ENCODE measurements around the gene GALNT8.

The GALNT8 gene, protein sequence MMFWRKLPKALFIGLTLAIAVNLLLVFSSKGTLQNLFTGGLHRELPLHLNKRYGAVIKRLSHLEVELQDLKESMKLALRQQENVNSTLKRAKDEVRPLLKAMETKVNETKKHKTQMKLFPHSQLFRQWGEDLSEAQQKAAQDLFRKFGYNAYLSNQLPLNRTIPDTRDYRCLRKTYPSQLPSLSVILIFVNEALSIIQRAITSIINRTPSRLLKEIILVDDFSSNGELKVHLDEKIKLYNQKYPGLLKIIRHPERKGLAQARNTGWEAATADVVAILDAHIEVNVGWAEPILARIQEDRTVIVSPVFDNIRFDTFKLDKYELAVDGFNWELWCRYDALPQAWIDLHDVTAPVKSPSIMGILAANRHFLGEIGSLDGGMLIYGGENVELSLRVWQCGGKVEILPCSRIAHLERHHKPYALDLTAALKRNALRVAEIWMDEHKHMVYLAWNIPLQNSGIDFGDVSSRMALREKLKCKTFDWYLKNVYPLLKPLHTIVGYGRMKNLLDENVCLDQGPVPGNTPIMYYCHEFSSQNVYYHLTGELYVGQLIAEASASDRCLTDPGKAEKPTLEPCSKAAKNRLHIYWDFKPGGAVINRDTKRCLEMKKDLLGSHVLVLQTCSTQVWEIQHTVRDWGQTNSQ

DNA sequence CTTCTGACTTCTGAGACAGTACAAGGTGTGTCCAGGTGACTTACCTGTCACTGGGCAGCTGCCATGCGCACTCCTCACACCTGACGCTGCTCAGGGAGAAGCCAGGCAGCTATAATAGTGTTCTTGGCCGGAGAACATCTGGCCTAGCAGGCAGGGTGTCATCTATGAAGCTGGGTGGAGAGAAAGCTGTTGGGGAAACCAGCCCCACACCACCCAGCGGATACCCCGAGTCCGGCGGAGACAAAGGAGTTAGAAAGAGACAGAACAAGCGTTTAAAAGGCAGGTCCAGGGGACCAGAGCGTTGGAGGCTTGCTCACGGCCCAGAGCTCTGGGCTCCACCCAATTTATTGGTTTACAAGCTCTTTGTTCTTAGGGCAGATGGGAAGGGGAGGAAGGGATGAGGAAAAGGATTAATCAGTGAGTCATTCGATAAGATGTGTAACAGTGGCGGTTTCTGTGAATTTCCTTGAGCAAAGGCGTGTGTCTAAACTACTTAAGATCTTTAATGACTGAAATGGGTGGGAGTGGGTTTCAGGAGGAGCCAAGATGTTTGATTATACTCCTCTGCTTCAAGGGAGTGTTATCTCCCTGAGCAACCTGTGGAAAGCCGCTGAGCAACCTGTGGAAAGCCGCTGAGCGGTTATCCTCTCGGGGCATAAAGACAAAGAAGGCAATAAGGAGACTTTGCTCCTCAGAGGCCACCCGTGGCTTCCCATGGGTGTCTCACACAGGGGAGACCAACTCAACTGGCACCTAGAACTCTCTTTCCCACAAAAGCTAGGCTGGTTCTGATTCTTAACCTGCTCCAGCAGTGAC lies at the start of gene GALNT8:
Gene GALNT8, plus strand, starts transcription at position 580 of the 816 bp plus-strand sequence. CDS start 278 bp downstream, outside the sequence.
- Histone ChIP-seq H3K4me2 (ENCODE audit: low read length) (no peak within 1 kb of the TSS), H3K36me3 (replicated peaks; ENCODE audit: low read depth, low read length) (no peaks in the 10 kb centered on the region), H2AFZ (ENCODE audit: low read depth, low read length) (no peak within 1 kb of the TSS), H3K27ac (ENCODE audit: low read length) (no peak within 1 kb of the TSS), H3K9me3 (ENCODE audit: insufficient read depth, low read length) (no peaks in the 10 kb centered on the region), H3K9ac (ENCODE audit: low read length) (no peak within 1 kb of the TSS), H3K79me2 (ENCODE audit: low read length) (no peaks in the 10 kb centered on the region), H3K27me3 (ENCODE audit: low read depth, low read length) (peaks cover 25% of the 10 kb centered on the region), H3K4me3 (ENCODE audit: low read length) (no peak within 1 kb of the TSS), H3K4me1 (ENCODE audit: low read length) (no peaks in the 10 kb centered on the region), H4K20me1 (ENCODE audit: insufficient read depth, low read length) (no peaks in the 10 kb centered on the region)
- TF ChIP-seq EZH2phosphoT487 (IDR thresholded peaks at IDR 0.05; ENCODE audit: low read depth): no peak

DNA sequence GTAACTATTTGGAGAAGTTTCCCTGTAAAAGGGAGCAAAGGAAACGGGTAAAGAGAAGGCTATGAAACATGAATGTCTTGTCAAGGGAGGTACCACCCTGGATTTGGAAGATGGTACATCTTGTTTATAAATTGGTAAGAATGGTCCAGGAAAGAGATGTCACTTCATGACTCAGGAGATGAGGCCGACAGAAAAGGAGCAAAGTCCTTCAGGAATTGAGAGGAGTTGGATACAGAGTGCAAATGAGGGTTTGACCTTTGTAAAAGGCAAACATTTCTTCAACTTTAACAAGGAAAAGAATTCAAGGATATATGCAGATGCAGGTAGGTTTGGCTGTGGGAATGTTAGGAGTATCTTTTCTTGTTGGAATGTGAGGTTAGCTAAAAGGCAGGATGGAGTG lies 40.5 kb upstream of the GALNT8 start:
- Histone ChIP-seq H2AFZ (ENCODE audit: low read depth, low read length) (no peak overlapping the region), H3K4me3 (ENCODE audit: low read length) (no peak overlapping the region), H3K4me1 (ENCODE audit: low read length) (no peaks in the 10 kb centered on the region), H3K9ac (ENCODE audit: low read length) (no peak overlapping the region), H3K9me3 (ENCODE audit: insufficient read depth, low read length) (no peaks in the 10 kb centered on the region), H3K27me3 (ENCODE audit: low read depth, low read length) (no peaks in the 10 kb centered on the region), H3K27ac (ENCODE audit: low read length) (no peak overlapping the region), H3K36me3 (replicated peaks; ENCODE audit: low read depth, low read length) (peaks cover 13% of the 10 kb centered on the region), H3K79me2 (ENCODE audit: low read length) (no peaks in the 10 kb centered on the region), H4K20me1 (ENCODE audit: insufficient read depth, low read length) (no peaks in the 10 kb centered on the region), H3K4me2 (ENCODE audit: low read length) (no peak overlapping the region)
- TF ChIP-seq, protein P1, sequence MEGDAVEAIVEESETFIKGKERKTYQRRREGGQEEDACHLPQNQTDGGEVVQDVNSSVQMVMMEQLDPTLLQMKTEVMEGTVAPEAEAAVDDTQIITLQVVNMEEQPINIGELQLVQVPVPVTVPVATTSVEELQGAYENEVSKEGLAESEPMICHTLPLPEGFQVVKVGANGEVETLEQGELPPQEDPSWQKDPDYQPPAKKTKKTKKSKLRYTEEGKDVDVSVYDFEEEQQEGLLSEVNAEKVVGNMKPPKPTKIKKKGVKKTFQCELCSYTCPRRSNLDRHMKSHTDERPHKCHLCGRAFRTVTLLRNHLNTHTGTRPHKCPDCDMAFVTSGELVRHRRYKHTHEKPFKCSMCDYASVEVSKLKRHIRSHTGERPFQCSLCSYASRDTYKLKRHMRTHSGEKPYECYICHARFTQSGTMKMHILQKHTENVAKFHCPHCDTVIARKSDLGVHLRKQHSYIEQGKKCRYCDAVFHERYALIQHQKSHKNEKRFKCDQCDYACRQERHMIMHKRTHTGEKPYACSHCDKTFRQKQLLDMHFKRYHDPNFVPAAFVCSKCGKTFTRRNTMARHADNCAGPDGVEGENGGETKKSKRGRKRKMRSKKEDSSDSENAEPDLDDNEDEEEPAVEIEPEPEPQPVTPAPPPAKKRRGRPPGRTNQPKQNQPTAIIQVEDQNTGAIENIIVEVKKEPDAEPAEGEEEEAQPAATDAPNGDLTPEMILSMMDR (IDR thresholded peaks at IDR 0.05; ENCODE audit: low read depth, low read length): no peak
- no peak for TF ChIP-seq EZH2phosphoT487 (IDR thresholded peaks at IDR 0.05; ENCODE audit: low read depth)

GRCh38 chr12:4681732-4682131 lies 38.5 kb upstream of the GALNT8 start:
- peaks cover 28% of the 10 kb centered on the region for H3K36me3 ChIP-seq (replicated peaks; ENCODE audit: low read depth, low read length)
- H4K20me1 ChIP-seq (ENCODE audit: insufficient read depth, low read length): no peaks in the 10 kb centered on the region
- no peak overlapping the region for H3K4me2 ChIP-seq (ENCODE audit: low read length)

DNA sequence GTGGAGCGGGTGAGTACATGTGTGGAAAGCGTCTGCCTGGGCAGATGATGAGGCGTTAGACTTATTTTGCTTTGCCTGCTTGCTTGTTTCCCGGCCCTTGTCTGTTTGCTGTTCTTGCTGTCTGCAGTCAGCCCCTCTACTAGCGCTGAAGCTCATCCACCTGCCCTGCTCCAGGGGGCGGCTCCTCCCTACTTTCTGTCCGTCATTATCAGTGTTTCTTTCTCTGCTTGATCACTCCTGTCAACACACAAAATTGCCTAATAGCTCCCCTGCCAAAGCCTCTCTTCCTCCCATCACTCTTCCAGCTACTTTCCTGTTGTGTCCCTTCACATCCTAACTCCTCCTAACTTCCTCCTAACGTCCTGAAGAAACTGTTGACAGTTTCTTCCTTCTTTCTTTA lies 34.9 kb upstream of the GALNT8 start:
- H3K36me3 ChIP-seq (replicated peaks; ENCODE audit: low read depth, low read length): peaks cover 54% of the 10 kb centered on the region
- H3K4me3 ChIP-seq (ENCODE audit: low read length): no peak overlapping the region
- no peaks in the 10 kb centered on the region for H3K27me3 ChIP-seq (ENCODE audit: low read depth, low read length)
- H3K4me2 ChIP-seq (ENCODE audit: low read length): no peak overlapping the region
- no peaks in the 10 kb centered on the region for H3K4me1 ChIP-seq (ENCODE audit: low read length)
- no peak overlapping the region for H2AFZ ChIP-seq (ENCODE audit: low read depth, low read length)
- H4K20me1 ChIP-seq (ENCODE audit: insufficient read depth, low read length): no peaks in the 10 kb centered on the region
- no peak overlapping the region for H3K27ac ChIP-seq (ENCODE audit: low read length)
- H3K9me3 ChIP-seq (ENCODE audit: insufficient read depth, low read length): no peaks in the 10 kb centered on the region
- no peak overlapping the region for H3K9ac ChIP-seq (ENCODE audit: low read length)
- no peak for TF ChIP-seq EZH2phosphoT487 (IDR thresholded peaks at IDR 0.05; ENCODE audit: low read depth)
- TF ChIP-seq, protein P1 (IDR thresholded peaks at IDR 0.05; ENCODE audit: low read depth, low read length): no peak
- H3K79me2 ChIP-seq (ENCODE audit: low read length): no peaks in the 10 kb centered on the region

More at GRCh38 chr12:4681732-4682131, 38.5 kb upstream of the GALNT8 start:
- Histone ChIP-seq H3K9ac (ENCODE audit: low read length) (no peak overlapping the region), H3K9me3 (ENCODE audit: insufficient read depth, low read length) (no peaks in the 10 kb centered on the region), H3K4me1 (ENCODE audit: low read length) (no peaks in the 10 kb centered on the region), H3K27me3 (ENCODE audit: low read depth, low read length) (no peaks in the 10 kb centered on the region), H3K79me2 (ENCODE audit: low read length) (no peaks in the 10 kb centered on the region), H2AFZ (ENCODE audit: low read depth, low read length) (no peak overlapping the region), H3K4me3 (ENCODE audit: low read length) (no peak overlapping the region), H3K27ac (ENCODE audit: low read length) (no peak overlapping the region)
- TF ChIP-seq, protein P1 (IDR thresholded peaks at IDR 0.05; ENCODE audit: low read depth, low read length): no peak
- no peak for TF ChIP-seq EZH2phosphoT487 (IDR thresholded peaks at IDR 0.05; ENCODE audit: low read depth)

All from OCI-LY3 (cell line).